GM19099 (cell line): ENCODE measurements around the gene OSCAR.

Source experiments
- POLR2A ChIP-seq: IDR thresholded peaks from 3 replicates; pipeline ENCODE4 v1.6.1; 2011; ENCODE audit warnings: low read depth; ENCODE audit not compliant: insufficient read length; ENCODE audit errors: extremely low read depth

Gene OSCAR

GRCh38 chr19:54133312-54133956, 32.8 kb upstream of the OSCAR start:
- no peak for TF ChIP-seq POLR2A

GRCh38 chr19:54129617-54129996, 29.0 kb upstream of the OSCAR start:
- no peak for TF ChIP-seq POLR2A

GRCh38 chr19:54128796-54129616, 28.4 kb upstream of the OSCAR start:
- no peak for TF ChIP-seq POLR2A

GRCh38 chr19:54128441-54128725, 27.8 kb upstream of the OSCAR start:
- no peak for TF ChIP-seq POLR2A

GRCh38 chr19:54127688-54128440, 27.3 kb upstream of the OSCAR start:
- no peak for TF ChIP-seq POLR2A

GRCh38 chr19:54125713-54126112, 25.1 kb upstream of the OSCAR start:
- no peak for TF ChIP-seq POLR2A

GRCh38 chr19:54124393-54124792, 23.8 kb upstream of the OSCAR start:
- TF ChIP-seq POLR2A, result no peak

- TF ChIP-seq POLR2A, result no peak
Measured at GRCh38 chr19:54123682-54124081, 23.1 kb upstream of the OSCAR start.

- TF ChIP-seq POLR2A, result no peak
Measured at GRCh38 chr19:54121259-54121658, 20.7 kb upstream of the OSCAR start.

- peak; percentile 77 for TF ChIP-seq POLR2A
Measured at GRCh38 chr19:54115109-54116063, 14.8 kb upstream of the OSCAR start, which contains the start of the genes PRPF31 and TFPT. Gene PRPF31 (plus strand): TSS chr19:54115754. CDS start chr19:54118279, 2,525 bp downstream. Gene TFPT (minus strand): TSS chr19:54115657. CDS start chr19:54115269, 388 bp downstream.

GRCh38 chr19:54114340-54115108, 13.9 kb upstream of the OSCAR start:
- TF ChIP-seq POLR2A, result peak; percentile 26

GRCh38 chr19:54109651-54110050, 9.0 kb upstream of the OSCAR start:
- no peak for TF ChIP-seq POLR2A

GRCh38 chr19:54108496-54108895, 7.9 kb upstream of the OSCAR start:
- TF ChIP-seq POLR2A, result no peak

GRCh38 chr19:54107876-54108490, 7.4 kb upstream of the OSCAR start:
- no peak for TF ChIP-seq POLR2A

- no peak for TF ChIP-seq POLR2A
Measured at GRCh38 chr19:54106716-54107115, 6.1 kb upstream of the OSCAR start.
